GM18499 (cell line): ENCODE data around the gene ZNF543.
"Not testable (repeated sequence)": the region's sequence is repeated elsewhere in the genome, so short reads cannot be mapped to it uniquely, and the experiment has no call there.

ENCODE experiments used
- ATAC-seq: cut with Tn5 transposase; IDR thresholded peaks from one replicate; pipeline ENCODE4 v1.9.1; 2021; ENCODE audit warnings: moderate number of reproducible peaks; ENCODE audit not compliant: insufficient read depth, unreplicated experiment

The ZNF543 gene

DNA sequence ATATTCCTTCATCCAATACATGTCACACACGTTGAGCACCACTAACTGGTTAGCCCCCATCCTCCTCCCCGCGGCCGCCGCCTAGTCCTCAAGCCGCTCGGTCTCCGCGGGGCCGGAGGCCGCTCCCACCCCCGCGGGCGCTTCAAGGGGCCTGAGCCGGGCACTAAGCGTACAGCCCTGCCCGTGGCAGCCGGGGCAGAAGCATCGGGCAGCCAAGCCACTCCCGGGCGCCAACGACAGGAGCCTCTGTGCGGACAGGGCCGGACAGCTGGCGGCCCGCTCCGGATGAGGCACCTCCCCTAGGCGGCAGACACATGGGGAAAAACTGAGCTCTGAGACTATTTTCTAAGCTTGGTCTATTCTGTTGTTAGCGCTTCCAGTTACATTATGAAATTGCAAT lies 2.8 kb upstream of the ZNF543 start:
- ATAC-seq = no peak

DNA sequence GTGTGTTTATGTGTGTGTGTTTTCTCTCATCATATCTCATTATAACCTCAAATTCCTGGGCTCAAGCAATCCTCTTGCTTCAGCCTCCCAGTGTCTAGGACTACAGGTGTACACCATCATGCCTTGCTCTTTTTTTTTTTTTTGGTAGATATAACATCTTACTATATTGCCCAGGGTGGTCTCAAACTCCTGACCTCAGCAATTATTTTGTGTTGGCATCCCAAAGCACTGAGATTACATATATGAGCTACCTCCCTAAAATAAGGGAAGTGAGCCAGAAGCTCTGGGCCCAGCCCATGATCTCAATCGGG lies 448 bp upstream of the ZNF543 start:
- ATAC-seq = no peak

DNA sequence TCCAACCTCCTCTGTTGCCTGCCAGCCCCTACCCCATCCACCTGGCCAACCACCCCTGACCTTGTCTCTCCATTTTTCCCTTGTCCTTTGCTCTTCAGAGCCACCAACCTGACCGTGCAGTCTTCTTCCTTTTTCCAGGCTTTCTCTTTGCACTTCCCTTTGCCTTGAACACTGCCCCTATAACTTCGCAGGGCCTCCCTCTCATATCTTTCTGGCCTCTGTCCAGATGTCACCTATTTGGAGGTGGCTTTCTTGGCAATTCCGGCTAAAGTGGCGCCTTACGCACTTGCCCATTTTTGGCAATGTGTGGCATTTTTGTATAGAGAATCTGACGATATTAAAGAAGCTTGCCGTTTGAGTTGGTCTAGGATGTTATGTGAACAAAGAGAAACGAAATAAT lies 844 bp downstream of the ZNF543 start:
- ATAC-seq = no peak

DNA sequence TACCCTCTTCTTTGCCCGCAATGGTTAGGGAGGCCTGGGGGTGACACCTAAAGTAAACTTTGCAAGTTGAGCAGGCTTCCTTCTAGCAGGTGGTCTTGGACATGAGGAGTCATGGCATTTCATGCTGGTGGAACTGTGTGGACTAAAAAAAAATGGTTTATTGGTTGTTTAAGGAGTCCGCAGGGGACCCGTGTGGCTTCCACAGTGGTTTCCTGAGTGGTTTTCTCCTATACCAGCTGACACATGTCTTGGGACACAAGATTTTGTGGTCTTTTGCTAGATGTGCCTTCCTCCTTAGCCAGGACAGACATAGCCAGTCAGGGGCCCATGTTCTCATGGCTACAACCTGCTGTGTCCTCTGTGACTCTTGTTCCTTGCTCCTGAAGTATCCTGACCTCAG lies 1.5 kb downstream of the ZNF543 start:
- ATAC-seq = no peak

DNA sequence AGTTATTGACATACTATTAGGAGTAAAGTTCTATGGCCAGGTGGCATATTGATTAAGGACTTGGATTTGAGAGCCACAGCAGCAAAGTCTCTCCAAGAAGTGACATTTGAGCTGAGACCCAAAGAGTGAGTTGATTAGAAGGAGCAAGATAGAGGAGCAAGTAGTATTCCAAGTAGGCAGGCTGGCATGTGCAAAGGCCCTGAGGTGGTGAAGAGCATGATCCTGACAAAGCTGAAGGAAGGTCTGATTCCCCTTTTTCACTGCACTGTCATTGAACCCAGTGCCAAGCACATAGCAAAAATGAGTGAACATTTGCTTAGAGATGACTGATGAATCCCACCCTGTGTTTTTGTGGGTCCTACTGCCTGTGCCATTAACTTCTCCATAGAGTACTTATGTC lies 4.7 kb downstream of the ZNF543 start:
- no peak for ATAC-seq

DNA sequence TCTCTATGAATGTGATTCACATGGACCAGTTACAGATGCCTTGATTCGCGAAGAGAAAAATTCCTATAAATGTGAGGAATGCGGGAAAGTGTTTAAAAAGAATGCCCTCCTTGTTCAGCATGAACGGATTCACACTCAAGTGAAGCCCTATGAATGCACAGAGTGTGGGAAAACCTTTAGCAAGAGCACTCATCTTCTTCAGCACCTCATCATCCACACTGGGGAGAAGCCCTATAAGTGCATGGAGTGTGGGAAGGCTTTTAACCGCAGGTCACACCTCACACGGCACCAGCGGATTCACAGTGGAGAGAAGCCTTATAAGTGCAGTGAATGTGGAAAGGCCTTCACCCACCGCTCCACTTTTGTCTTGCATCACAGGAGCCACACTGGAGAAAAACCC lies 7.7 kb downstream of the ZNF543 start:
- no peak for ATAC-seq

DNA sequence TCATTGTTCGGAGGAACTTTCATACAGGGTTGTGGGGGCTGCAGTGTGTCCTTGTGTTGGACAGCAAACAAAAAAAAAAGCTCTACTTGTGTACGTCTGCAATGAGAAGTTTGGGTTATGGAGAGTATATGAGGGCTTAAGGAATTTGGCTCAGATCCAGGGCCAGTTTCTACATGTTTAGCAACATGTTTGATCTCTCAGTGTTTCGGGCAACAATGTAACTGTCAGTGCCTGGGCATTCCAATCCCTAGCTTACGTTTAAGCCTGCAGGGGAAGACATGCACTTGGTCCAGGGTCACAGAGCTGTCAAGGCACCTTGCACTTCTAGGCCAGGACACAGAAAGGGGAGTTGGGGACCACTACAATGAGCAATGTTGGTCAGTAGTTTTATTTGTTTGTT lies 13.9 kb downstream of the ZNF543 start:
- ATAC-seq = no peak

DNA sequence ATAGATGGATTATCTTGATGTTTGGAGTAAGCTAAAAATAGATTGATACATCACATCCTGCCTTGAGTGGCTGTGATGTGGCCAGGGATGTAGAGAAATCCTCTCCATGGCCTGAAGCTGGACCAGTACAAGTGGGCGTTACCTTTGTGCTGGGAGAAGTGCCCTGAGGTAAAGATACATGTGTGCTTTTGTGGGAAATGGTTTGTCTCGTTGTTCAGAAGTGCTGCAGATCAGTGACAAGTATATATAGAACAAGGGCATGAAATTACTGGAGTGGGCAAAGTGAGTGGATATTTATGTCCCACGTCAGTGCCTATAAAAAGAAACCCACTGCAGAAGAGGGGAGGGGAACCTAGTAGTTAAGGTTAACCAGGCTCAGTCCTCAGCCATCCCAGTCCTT lies 18.6 kb downstream of the ZNF543 start:
- ATAC-seq = no peak

DNA sequence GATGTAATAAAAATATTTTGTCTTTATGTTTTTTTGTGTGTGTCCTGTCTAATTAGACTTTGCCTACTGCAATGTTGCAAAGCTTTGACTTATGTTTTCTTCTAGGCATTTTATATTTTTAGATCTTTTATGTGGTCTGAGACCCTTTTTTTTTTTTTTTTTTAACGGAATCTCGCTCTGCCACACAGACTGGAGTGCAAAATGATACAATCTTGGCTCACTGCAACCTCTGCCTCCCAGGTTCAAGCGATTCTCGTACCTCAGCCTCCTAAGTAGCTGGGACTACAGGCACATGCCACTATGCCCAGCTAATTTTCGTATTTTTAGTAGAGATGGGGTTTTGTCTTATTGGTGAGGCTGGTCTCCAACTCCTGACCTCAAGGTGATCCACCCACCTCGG lies 22.3 kb downstream of the ZNF543 start:
- ATAC-seq = no peak

DNA sequence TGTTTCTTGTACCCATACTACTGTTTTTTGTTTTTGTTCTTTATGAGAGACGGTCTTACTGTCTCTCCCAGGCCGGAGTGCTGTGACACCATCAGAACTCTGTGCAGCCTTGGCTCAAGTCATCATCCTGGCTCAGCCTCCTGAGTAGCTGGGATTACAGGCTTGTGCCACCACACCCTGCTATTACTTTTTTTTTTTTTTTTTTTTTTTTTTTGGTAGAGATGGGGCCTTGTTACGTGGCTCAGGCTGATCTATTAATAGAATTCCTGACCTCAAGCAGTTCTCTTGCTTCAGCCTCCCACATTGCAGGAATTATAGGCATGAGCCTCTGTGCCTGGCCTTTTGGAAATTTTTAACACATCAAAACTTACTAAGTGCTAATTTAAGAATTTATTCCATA lies 27.9 kb downstream of the ZNF543 start:
- ATAC-seq = no peak

DNA sequence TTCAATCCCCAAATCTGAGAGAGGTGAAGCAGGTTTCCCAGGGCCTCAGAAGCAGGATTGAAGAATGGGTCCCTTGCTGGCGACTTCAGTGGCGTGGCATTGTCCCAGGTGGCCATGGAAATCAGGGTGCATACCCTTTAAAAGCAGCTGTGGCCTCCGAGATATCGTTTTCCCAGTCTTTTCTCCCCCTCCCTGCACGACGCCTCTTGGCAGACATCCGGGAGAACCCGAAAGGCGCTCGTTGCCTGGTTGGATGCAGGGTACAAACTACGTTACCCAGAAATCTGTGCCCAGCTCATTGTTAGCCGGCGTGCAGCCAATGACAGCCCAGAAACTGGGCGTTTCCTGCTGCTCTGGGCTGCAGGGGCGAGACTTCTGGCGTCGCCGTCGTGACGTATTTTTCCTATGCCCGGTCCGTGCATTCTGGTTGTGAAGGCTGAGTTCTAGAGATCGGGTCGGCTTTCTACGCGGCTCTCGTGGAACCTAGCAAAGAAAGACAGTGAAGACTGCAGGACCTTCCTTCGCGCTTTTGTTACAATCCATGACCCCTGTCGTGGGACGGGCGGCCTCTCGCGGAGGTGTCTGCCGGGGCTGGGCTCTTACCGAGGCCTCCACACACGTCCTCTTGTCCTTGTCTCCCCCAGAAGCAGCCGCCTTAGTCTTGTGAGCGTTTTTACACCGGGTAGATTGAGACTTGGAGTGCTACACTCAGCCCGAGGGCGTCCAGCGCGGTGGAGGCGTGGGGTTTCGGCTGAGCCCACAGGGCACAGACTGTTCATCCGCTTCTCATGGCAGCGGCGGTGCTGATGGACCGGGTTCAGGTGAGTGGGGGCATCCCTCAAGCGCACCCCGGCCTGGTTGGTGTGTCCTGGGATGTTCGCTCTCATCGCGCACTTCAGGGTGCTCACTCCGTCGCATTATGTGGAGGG lies 30.9 kb downstream of the ZNF543 start, which contains the start of gene ZNF304:
TSS of gene ZNF304 (plus strand) at position 395 of the 929 bp plus-strand sequence. CDS start at position 789, 394 bp downstream.
- peak; percentile 93 for ATAC-seq

DNA sequence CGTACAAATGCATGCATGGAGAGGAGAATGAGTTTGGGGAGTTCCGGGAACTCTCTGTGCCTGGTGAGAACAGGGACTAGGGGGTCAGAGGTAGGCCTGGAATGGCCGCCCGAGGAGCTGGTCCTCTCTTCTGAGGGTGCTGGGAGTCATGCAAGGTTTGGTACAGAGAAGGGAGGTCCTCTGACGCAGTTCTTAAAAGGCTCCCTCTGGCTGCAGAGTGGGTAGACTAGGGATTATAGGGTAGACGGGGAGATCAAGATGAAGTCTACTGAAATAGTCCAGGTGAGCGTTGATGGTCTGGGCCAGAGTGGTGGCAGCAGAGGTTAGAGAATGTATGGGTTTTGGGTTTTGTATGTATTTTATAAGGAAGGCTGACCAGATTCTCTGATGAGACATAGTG lies 31.6 kb downstream of the ZNF543 start:
- ATAC-seq = no peak

DNA sequence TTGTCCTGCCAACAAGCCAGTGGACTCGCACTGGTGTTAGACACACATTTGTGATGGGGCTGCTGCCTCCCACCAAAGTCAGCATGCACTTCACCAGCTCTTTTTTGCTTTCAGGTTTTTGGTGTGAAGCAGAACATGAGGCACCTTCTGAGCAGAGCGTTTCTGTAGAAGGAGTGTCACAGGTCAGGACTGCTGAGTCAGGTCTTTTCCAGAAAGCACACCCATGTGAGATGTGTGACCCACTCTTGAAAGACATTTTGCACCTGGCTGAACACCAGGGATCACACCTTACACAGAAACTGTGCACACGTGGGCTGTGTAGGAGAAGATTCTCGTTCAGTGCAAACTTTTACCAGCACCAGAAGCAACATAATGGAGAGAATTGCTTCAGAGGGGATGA lies 35.6 kb downstream of the ZNF543 start:
- ATAC-seq = no peak

DNA sequence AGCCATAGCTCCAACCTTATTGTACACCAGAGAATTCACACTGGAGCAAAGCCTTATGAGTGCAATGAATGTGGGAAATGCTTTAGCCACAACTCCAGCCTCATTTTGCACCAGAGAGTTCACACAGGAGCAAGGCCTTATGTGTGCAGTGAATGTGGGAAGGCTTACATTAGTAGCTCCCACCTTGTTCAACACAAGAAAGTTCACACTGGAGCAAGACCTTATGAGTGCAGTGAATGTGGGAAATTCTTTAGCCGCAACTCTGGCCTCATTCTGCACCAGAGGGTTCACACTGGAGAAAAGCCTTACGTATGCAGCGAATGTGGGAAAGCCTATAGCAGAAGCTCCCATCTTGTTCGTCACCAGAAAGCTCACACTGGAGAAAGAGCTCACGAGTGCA lies 37.1 kb downstream of the ZNF543 start:
- no peak for ATAC-seq

DNA sequence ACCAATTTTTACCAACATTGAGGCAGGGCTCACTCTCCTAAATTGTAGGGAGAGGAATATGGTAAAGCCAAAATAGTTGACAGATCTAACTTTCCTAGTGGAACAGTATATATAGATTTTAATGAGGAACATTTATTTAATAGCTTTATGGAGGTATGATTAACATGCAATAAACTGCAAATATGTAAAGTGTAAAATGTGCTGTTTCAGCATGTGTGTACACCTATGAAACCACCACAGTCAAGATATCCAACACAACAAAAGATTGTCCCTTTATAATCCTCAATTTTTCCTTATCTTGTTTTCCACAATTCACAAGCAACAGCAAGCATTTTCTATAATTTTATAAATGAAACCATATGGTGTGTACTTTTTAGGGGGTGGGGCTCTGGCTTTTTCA lies 39.0 kb downstream of the ZNF543 start:
- ATAC-seq = no peak

DNA sequence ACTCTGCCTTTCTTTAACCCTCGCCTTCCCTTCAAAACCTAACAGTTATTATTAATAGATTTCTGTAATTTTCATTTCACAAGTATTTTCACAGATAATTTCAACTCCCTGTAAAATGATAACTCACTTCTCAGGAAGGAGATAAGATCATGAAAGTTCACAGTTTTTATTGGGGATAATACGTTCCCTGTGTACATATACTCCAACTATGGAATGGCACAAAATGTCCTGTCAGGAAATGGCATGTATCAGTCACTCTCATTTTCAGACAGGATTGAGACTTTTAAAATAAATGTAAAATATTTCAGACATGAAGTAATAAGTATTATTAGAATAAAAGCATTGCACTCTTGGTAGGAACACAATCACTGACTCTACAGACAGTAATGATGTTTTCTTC lies 42.1 kb downstream of the ZNF543 start:
- ATAC-seq = no peak

DNA sequence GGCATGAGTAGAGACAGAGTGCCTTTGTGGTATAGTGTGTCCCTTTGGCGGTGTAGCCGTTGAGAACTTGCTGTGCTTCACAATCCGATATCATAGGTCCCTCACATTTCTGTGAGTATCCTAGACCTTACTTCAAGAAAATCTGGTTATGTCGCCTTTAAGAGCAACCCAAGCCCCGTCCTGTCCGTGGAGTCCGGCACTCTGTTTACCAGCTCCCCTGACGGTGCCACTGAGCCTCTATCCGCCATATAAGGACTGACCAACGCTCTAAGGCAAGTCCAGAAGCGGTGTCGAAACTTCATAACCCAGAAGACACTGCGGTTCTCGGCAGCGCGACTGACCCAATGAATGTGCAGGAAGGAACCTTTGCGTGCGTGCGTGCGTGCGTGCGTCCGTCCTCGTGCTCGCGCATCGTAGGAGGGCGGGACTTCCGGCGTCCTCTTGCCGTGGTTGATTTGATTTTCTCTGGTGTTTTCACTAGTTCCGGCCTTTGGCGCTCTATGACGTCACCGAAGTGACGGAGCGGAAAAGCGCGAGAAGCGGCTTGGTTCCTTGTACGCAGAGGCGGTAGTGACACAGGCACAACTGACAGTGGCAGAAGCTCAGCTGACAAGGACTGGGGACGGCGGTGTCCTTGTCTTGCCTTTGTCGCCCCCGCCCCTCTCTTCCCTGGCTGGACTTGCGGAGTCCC lies 42.9 kb downstream of the ZNF543 start, which contains the start of the genes TRAPPC2B and ZNF547:
TSS of gene TRAPPC2B (plus strand) at position 555 of the 691 bp plus-strand sequence. CDS start 1,283 bp downstream, outside the sequence.
TSS of gene ZNF547 (plus strand) at position 555 of the 691 bp plus-strand sequence. CDS start 5,005 bp downstream, outside the sequence.
- ATAC-seq = peak; percentile 95

DNA sequence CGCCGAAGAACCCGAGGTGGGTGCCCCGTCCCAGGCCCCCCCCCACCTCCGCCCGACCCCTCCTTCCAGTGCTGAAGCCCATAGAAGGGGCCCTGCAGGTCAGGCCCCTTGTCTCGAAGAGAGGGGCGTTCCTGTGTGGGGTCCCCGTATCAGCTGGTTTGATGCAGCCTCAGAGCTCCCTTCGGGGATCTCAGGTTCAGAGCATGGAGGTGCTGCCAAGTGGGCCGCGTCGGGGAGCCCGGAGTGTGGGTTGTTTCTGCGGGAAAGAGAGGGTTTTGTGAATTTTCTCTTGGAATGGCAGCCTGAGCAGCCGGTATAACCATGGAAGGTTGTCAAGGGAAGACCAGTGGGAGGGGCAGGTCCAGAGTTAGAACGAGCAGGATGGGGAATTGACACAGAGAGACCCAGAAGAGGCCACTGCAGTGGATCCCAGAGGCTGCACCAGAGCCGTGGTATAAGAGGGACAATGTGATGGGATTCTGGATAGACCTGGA lies 43.5 kb downstream of the ZNF543 start:
- no peak for ATAC-seq

DNA sequence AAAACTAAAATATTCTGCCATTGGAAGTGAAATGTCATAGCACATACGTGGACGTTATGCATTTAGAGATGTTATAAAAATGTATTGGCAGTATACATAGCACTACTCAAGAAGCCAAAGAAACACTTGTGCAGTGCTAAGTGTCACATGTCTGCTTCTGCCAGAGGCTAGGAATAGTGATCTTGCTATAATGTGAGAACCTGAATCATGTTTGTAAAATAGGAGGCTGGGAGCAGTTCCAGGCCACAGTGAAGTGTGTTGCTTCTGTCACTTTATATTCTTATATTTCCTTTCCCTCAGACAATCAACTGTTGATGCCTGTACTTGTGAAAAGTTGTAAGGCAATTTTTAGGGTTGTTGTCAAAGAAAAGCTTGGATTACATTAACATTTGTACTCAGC lies 46.5 kb downstream of the ZNF543 start:
- no peak for ATAC-seq

DNA sequence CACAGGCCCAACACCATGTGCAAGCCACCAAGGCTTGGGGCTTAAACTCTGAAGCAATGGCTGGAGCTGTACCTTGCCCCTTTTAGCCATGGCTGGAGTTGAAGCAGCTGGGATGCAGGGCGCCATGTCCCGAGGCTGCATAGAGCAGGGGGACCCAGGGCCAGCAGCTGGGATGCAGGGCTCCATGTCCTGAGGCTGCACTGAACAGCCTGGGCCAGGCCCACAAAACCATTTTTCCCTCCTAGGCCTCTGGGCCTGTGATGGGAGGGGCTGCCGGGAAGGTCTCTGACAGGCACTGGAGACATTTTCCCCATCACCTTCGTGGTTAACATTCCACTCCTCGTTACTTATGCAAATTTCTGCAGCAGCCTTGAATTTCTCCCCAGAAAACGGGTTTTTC lies 53.9 kb downstream of the ZNF543 start:
- ATAC-seq = no peak

DNA sequence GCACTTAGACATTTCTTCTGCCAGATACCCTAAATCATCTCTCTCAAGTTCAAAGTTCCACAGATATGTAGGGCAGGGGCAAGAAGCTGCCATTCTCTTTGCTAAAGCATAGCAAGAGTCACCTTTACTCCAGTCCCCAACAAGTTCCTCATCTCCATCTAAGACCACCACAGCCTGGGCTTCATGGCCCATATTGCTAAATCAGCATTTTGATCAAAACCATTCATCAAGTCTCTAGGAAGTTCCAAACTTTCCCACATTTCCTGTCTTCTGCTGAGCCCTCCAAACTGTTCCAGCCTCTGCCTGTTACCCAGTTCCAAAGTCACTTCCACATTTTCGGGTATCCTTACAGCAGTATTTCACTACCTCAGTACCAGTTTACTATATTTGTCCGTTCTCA lies 54.4 kb downstream of the ZNF543 start:
- ATAC-seq = not testable (repeated sequence)
